ENCODE data around the gene HOXA3.

- TF ChIP-seq CTCF (IDR thresholded peaks at IDR 0.05; ENCODE audit: poor library complexity) (no peak), EZH2 (IDR thresholded peaks at IDR 0.05; ENCODE audit: borderline replicate concordance) (no peak)
Observed at GRCh38 chr7:27128034-27128433, 24.3 kb downstream of the HOXA3 start.

All from hepatocyte (in vitro differentiated cells).